Testis (tissue), 2 donors: ENCODE results near the gene HEYL.

Experiments
- POLR2A ChIP-seq: fragments of 450-650 bp; IDR thresholded peaks from one replicate; pipeline ENCODE4 v1.6.1; 2017; ENCODE audit warnings: antibody characterized with exemption, mild to moderate bottlenecking, moderate library complexity
- TF ChIP-seq, protein P1 (sequence below), 3 experiments: fragments of 450-650 bp in 2 of 3; fragments of 200-600 bp in 1 of 3; sonication (generic) in 1 of 3; IDR thresholded peaks; one replicate each; pipeline ENCODE4 v1.5.1; 2016 to 2019; ENCODE audit warnings: antibody characterized with exemption in 3 of 3, mild to moderate bottlenecking in 2 of 3, moderate library complexity in 1 of 3

DNA sequence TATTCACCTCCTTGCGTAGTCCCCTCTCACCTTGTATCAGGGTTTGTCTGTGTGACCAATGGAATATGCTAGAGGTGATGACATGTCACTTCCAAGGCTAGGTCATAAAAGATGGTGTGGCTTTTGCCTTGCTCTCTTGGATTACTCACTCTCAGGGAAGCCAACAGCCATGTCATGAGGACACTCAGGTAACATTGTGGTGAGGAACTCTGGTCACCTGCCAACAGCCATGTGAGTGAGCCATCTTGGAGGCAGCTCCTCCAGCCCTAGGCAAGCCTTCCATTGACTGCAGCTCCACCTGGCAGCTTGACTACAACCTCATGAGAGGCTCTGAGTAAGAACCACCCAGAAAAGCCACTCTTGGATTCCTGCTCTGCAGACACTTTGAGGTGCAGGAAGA lies 11.0 kb upstream of the HEYL start:
- no peak for TF ChIP-seq POLR2A
- TF ChIP-seq, protein P1, sequence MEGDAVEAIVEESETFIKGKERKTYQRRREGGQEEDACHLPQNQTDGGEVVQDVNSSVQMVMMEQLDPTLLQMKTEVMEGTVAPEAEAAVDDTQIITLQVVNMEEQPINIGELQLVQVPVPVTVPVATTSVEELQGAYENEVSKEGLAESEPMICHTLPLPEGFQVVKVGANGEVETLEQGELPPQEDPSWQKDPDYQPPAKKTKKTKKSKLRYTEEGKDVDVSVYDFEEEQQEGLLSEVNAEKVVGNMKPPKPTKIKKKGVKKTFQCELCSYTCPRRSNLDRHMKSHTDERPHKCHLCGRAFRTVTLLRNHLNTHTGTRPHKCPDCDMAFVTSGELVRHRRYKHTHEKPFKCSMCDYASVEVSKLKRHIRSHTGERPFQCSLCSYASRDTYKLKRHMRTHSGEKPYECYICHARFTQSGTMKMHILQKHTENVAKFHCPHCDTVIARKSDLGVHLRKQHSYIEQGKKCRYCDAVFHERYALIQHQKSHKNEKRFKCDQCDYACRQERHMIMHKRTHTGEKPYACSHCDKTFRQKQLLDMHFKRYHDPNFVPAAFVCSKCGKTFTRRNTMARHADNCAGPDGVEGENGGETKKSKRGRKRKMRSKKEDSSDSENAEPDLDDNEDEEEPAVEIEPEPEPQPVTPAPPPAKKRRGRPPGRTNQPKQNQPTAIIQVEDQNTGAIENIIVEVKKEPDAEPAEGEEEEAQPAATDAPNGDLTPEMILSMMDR (IDR thresholded peaks at IDR 0.05), result no peak
